ENCODE measurements around the gene HOXD3. TPM values are rescaled to one million over a fixed set of nuclear protein-coding genes. Genes with fewer than 3 reads are reported as not detected.

Gene HOXD3
- polyA plus RNA-seq, 3 donors: not detected

GRCh38 chr2:176202491-176202890 lies 45.4 kb downstream of the HOXD3 start:
- Histone ChIP-seq H2AFZ (ENCODE audit: insufficient read depth, low read depth, low read length, poor library complexity, severe bottlenecking) (no peak overlapping the region), H3K4me1 (ENCODE audit: control insufficient read depth in 1 of 2, insufficient read depth in 2 of 2, low read length in 2 of 2) (no peaks in the 10 kb centered on the region), H3K36me3 (replicated peaks in 1 of 2; ENCODE audit: control insufficient read depth in 1 of 2, insufficient read depth in 2 of 2, low read length in 2 of 2) (no peaks in the 10 kb centered on the region), H3K79me2 (ENCODE audit: insufficient read depth, low read length) (no peaks in the 10 kb centered on the region), H4K20me1 (ENCODE audit: insufficient read depth, low read length) (no peaks in the 10 kb centered on the region), H3K27me3 (ENCODE audit: control insufficient read depth in 2 of 2, insufficient read depth in 2 of 2, low read length in 2 of 2) (peaks cover 4% of the 10 kb centered on the region in 2 donors), H3K27ac (ENCODE audit: low read depth in 1 of 2, low read length in 2 of 2) (no peak overlapping the region), H3K4me2 (replicated peaks; ENCODE audit: extremely low read depth, low read length, poor library complexity, severe bottlenecking) (no peak overlapping the region), H3K4me3 (replicated peaks in 1 of 3; ENCODE audit: low read depth in 2 of 3, low read length in 3 of 3) (no peak overlapping the region), H3K9ac (ENCODE audit: insufficient read depth, low read length, poor library complexity, severe bottlenecking) (no peak overlapping the region), H3K9me3 (replicated peaks in 1 of 2; ENCODE audit: control insufficient read depth in 1 of 2, insufficient read depth in 1 of 2, low read length in 2 of 2) (no peaks in the 10 kb centered on the region)
- Mint-ChIP-seq H3K9me3 (peaks cover 0 to 9% (median 5%) of the 10 kb centered on the region in 7 donors), H3K4me3 (peak overlapping the region in 1 of 2 donors; percentile 17), H3K27me3 (ENCODE audit: low read depth in 3 of 3) (peaks cover 17 to 38% (median 37%) of the 10 kb centered on the region in 3 donors), H3K27ac (no peak overlapping the region), H3K36me3 (no peaks in the 10 kb centered on the region), H3K4me1 (no peaks in the 10 kb centered on the region)
- no peak for DNase-seq
- WGBS (ENCODE audit: insufficient coverage): 98% methylated on average over 7 of the region's 7 CpGs
- intact Hi-C loops (cut with micrococcal nuclease): no loop called here
- TF ChIP-seq CTCF (IDR thresholded peaks at IDR 0.05): no peak

- H3K9me3 Mint-ChIP-seq: peaks cover 0 to 15% (median 6%) of the 10 kb centered on the region in 7 donors
- H3K27ac Mint-ChIP-seq: no peak overlapping the region
- Histone ChIP-seq H3K4me2 (replicated peaks; ENCODE audit: extremely low read depth, low read length, poor library complexity, severe bottlenecking) (no peak overlapping the region), H3K79me2 (ENCODE audit: insufficient read depth, low read length) (no peaks in the 10 kb centered on the region), H3K27me3 (ENCODE audit: control insufficient read depth in 2 of 2, insufficient read depth in 2 of 2, low read length in 2 of 2) (peaks cover 0 to 3% of the 10 kb centered on the region in 2 donors), H2AFZ (ENCODE audit: insufficient read depth, low read depth, low read length, poor library complexity, severe bottlenecking) (no peak overlapping the region), H3K9ac (ENCODE audit: insufficient read depth, low read length, poor library complexity, severe bottlenecking) (no peak overlapping the region), H3K36me3 (replicated peaks in 1 of 2; ENCODE audit: control insufficient read depth in 1 of 2, insufficient read depth in 2 of 2, low read length in 2 of 2) (no peaks in the 10 kb centered on the region), H3K4me3 (replicated peaks in 1 of 3; ENCODE audit: low read depth in 2 of 3, low read length in 3 of 3) (no peak overlapping the region), H3K4me1 (ENCODE audit: control insufficient read depth in 1 of 2, insufficient read depth in 2 of 2, low read length in 2 of 2) (no peaks in the 10 kb centered on the region), H4K20me1 (ENCODE audit: insufficient read depth, low read length) (no peaks in the 10 kb centered on the region), H3K9me3 (replicated peaks in 1 of 2; ENCODE audit: control insufficient read depth in 1 of 2, insufficient read depth in 1 of 2, low read length in 2 of 2) (no peaks in the 10 kb centered on the region), H3K27ac (ENCODE audit: low read depth in 1 of 2, low read length in 2 of 2) (no peak overlapping the region)
- TF ChIP-seq CTCF (IDR thresholded peaks at IDR 0.05): no peak
- WGBS (ENCODE audit: insufficient coverage): 60% methylated on average over 1 of the region's 1 CpG
- peaks cover 12 to 30% (median 27%) of the 10 kb centered on the region in 3 donors for H3K27me3 Mint-ChIP-seq (ENCODE audit: low read depth in 3 of 3)
- no peak for DNase-seq
- H3K4me1 Mint-ChIP-seq: no peaks in the 10 kb centered on the region
- no peaks in the 10 kb centered on the region for H3K36me3 Mint-ChIP-seq
- intact Hi-C loops (cut with micrococcal nuclease): no loop called here
- H3K4me3 Mint-ChIP-seq: no peak overlapping the region
Observed at GRCh38 chr2:176205126-176205525, 48.0 kb downstream of the HOXD3 start.

Measured in CD14-positive monocyte (primary cell).